ENCODE measurements around the gene EVA1A.
"Not testable (repeated sequence)": the region's sequence is repeated elsewhere in the genome, so short reads cannot be mapped to it uniquely, and the experiment has no call there.

EVA1A gene

DNA sequence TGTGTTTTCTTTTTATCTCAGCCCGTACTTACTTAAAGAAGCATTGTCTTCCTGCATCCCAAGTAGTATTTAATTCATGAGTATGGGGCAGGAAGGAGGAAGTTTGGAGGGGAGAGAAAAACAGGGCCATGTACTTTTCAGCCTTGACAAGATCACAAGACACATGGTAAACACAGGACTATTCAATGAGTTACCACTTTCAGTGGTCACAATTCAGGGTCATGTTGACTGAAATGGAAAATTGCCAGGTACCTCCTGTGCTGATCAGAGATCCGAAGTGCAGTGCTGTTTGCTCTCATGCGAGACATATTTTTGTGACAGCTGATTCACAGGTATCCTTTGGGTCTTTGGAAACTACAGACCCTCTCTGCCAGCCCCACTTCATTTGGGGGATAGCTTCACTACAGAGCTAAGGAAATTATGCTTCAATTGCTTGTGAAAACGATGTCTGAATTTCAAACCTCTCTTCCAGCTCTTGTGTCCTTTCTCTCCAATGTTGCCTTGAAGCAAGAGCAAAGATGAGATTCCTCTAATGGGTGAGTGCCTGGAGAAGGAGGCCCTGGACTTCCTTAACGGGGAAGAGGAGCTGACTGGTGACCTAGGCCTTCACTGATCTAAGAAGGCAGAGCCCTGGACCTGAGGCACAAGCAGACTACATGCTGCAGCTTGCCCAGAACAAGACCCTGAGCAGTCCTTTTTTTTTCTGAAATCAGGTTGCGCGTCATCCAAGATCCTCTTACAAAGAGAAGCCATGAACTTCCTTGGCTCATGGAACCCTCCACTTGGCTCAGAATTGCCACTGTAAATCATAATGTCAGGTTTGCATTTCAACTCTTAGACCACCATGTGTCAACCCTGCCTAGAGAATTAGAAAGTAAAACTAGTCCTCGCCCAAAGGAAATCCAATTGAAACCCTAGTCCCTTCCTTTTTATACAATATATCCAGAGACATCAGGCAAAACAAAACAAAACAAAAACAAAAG is 44.1 kb downstream of the EVA1A start:
- DNase-seq = no peak

- DNase-seq = no peak
Observed at GRCh38 chr2:75515584-75516368, 45.0 kb downstream of the EVA1A start.

DNA sequence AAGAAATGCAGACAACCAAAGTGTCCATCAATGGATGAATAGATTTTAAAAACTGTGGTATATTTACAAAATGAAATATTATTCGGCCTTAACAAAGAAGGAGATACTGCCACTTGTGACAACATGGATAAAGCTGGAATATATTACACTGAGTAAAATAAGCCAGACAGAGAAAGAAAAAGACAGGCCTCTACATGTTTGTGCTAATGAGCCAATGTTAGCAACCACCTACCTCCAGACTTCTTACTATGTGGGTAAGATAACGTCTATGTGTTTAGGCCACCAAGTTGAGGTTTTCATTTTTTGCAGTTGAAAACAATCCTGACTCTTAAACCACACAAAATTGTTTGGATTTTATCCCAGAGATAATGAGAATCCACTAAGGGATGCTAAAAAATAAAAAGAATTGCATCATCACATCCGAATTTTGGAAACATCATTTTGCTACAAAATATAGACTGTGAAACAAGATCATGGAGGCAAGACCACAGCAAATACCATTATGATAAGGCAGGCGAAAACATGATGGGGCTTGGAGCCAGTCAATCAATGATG is 47.0 kb downstream of the EVA1A start:
- no peak for DNase-seq

DNA sequence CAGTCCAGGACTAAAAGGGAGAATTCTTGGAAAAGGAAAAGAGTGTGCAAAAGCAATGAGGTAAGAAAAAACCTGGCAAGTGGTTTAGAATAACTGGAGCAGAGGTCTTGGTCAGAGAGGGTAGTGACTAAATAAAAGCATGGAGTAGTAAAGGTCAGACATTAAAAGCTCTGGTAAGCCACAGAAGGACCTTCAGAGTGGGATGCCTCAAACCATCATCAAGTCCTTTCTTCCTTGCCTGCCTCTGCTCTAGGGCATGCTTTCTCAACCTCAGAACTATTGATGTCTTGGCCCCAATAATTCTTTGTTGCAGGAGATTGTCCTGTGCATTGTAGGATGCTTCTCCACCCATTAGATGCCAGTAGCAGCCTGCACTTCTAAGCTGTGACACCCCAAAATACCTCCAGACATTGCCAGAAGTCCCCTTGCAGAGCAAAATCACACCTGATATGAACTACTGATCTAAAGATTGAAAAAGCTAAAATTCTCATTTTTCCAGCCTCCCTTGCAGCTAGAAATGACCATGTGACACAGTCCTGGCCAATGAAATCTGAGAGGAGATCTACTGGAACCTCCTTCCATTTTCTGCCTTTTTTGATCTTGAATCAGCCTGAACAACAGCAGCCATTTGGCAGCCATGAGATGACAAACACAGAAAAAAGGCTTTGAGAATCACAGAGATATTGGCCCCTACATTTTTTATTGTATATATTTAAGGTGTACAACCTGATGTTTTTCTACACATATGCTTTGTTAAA is 48.1 kb downstream of the EVA1A start:
- no peak for DNase-seq

DNA sequence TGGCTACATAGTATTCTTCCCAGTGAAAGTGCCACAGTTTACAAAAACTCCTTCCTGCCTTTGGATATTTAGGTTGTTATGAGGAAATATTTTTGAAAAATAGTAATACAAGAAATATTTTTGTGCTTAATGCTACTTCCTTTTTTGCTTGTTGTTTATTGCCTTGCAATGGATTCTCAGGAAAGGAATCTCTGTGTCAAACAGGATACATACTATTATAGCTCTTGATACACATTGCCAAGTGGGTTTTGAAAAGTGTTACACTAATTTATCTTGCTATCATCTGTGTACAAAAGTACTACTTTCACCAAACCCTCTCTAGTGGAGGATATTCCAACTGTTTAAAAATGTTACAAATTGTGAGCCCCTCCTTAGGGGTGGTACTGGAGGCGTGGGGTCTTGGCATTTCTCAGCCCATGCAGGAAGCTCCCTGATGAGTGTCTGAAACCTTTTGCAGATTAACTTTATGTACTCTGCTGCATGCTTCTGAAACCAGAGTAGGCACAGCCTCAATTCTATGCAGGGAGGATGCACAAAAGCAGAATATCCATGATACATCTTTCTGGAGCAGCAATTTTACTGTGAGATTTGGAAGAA is 54.5 kb downstream of the EVA1A start:
- no peak for DNase-seq

DNA sequence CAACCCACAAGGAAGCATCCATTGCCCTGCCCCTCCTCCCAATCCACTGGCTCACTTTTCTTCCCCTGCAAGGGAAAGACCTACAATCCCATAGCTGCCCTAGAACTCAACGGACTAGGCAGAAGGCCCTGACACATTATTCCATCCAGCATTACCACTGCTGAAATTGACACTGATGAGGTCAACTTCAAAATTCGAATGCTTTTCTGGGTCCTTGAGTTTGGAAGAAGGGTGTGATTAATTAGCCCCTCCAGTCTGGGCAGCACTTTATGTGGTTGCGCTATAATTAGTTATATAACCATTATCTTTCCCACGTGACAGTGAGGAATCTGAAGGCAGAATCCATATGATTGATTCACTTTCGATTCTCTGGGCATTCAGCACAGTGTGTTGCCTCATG is 55.7 kb downstream of the EVA1A start:
- no peak for DNase-seq

GRCh38 chr2:75503048-75503607 is 57.6 kb downstream of the EVA1A start:
- DNase-seq = no peak

GRCh38 chr2:75500633-75501032 is 60.1 kb downstream of the EVA1A start:
- no peak for DNase-seq

- no peak for DNase-seq
Observed at GRCh38 chr2:75499534-75499933, 61.2 kb downstream of the EVA1A start.

- DNase-seq = no peak
Observed at GRCh38 chr2:75498907-75499306, 61.8 kb downstream of the EVA1A start.

DNA sequence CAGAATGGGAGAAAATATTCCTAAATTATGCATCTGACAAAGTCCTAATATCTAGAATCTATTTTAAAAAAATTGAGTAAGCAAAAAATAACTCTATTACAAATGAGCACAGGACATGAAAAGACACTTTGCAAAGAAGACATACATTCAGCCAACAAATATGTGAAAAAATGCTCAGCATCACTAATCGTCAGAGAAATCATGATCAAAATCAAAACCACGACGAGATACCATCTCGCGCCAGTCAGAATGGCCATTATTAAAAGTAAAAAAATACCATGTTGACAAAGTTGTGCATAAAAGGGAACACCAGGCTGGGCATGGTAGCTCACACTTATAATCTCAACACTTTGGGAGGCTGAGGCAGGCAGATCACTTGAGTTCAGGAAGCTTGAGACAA is 63.5 kb downstream of the EVA1A start:
- DNase-seq = no peak

DNA sequence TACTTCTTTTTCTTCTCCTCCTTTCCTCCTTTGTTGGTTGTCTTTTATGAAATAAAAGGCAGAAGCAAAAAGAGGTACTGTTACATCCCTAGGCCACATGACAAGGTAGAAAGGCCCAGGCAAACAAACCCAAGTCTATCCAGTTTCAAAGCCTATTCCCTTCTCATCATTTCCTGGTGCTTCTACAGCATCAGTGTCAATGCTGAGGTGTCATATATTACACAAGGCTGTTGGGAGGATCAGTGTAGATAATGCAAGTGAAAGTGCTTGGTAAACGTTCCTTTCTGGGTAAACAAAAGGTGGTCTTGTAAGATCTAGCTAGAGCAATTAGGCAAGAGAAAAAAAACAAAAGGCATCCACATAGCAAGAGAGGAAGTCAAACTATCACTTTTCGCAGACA is 64.9 kb downstream of the EVA1A start:
- no peak for DNase-seq

DNA sequence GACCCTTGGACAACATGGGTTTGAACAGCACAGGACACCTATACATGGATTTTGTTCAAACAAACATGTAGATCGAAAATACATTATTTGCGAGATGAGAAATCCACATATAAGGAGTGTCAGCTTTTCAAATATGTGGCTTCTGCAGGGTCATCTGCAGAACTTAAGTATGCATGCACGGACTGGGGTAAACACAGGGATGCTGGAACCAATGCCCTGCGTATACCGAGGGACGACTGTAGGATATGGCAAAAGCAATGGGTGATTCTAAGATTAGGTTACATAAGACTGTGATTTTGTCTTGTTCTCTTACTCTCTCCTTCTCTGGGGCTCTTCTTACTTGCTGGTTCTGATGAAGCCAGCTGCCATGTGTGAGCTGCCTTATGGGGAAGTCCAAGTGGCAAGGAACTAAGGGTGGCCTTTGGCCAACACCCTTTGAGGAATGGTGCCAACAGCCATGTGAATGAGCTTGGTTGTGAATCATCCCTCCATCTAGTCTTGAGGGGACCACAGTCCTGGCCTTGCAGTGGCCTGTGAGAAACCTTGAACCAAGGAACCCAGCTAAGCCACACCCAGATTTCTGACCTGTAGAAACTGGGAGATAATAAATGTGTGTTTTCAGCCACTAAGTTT is 66.5 kb downstream of the EVA1A start:
- DNase-seq = no peak

- DNase-seq = no peak
Observed at GRCh38 chr2:75493230-75493629, 67.5 kb downstream of the EVA1A start.

DNA sequence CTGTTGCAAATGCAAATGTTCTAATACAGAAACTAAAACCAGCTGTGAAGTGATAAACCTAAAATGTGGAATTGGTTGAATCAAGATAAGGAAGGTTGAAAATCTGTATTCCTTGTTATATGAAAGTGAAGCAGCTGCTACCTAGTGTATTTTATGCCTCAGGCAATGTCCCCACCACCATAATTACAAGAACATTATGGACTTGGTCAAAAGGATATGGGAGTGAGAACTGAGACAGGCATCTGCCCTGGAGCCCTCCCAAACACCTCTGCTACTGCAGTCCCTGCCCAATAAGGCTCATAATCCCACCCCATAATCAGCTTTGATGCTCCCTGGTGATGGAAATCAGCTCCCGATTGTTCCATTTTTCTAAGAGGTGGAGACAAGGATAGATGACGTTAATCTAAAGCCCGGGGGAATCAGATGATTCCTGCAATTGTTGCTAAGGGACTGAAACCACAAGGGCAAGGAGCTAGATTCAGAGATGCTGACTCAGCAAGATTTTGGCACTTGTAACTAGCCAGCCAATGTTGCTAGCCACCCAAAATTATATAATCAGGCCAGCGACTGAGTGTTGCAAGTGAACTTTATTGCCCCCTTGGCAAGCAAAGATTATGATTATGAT is 69.5 kb downstream of the EVA1A start:
- DNase-seq = no peak

GRCh38 chr2:75489721-75490120 is 71.0 kb downstream of the EVA1A start:
- no peak for DNase-seq

GRCh38 chr2:75488157-75488556 is 72.6 kb downstream of the EVA1A start:
- no peak for DNase-seq

- DNase-seq = not testable (repeated sequence)
Observed at GRCh38 chr2:75486735-75487134, 74.0 kb downstream of the EVA1A start.

DNA sequence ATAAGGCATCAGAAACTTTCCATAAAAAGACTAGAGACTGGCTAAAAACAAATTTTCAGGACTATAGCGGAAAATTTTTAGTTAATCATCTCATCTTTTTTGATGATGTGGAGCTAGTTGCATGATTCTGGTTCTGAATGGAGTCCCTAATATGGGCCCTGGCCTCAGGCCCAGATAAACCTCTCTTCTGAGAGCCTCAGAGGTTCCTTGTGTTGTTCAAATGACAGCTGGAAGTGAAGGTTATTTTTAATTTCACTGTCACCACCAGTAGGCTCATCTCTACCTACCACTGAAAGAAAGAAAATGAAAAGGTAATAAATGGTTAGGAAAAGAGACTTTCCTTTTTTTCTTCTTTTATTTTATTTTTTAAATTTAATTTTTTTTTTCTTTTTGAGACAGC is 75.9 kb downstream of the EVA1A start:
- no peak for DNase-seq

GRCh38 chr2:75483878-75484277 is 76.9 kb downstream of the EVA1A start:
- DNase-seq = no peak

DNA sequence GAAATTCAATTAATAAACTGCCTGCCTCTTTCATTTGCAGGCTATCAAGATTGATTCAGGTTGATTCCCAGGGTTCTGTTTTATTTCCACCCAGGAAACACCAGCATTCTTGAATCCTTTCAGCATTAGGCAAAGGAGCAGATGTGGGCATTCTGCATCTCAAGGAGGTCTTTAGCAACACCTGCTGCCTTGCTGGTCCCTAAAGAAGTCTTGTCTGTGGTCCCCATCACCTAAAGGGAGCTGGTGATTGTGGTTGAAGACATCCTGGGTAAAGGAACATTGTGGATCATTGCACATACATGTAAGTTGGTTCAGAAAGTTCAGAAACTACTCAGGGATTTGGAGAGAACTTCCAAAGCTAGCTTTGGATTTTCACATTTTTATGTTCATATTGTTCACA is 78.3 kb downstream of the EVA1A start:
- no peak for DNase-seq

Measured in stimulated activated CD4-positive, alpha-beta T cell treated with anti-CD3 and anti-CD28 coated beads, Interleukin-1b, Interleukin-23, amount 100 ng/mL, for 48 hours (primary cell).